ENCODE measurements around the gene BEGAIN.

DNA sequence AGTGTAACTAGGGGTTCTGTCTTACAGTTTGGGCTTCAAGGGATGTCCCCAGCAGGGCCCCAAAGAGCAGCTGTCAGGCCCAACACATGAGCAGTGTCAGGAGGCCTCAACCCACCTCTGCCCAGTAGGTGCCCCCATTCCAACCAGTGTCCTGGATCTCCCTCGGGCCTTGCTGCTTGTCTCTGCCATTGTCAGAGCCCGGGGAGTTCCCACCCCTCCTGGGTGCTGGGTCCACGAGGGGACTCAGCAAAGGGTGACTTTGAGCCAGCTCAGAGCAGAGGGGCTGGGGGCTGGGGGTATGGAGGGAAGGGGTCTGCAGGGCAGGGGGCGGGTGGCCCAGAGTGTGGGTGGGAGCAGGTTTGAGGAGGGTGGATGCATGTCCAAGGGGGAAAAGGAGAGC is 18.0 kb upstream of the BEGAIN start:
- TF ChIP-seq CTCF (conservative IDR thresholded peaks at IDR 0.05; ENCODE audit: low read length) = no peak
- TF ChIP-seq EZH2phosphoT487 (IDR thresholded peaks at IDR 0.05; ENCODE audit: borderline replicate concordance, low read depth, low read length) = no peak
